Stimulated activated CD4-positive, alpha-beta T cell treated with anti-CD3 and anti-CD28 coated beads, Interleukin-15, amount 100 ng/mL, for 1 hour (primary cell): ENCODE results near the gene TMED10.
"Not testable (repeated sequence)": the region's sequence is repeated elsewhere in the genome, so short reads cannot be mapped to it uniquely, and the experiment has no call there.

Source experiments
- DNase-seq, 2 donors: peaks; one replicate each; pipeline ENCODE4 v3.0.0-alpha.2; 2020; ENCODE audit warnings: low read depth in 1 of 2, low spot score in 1 of 2

The TMED10 gene

DNA sequence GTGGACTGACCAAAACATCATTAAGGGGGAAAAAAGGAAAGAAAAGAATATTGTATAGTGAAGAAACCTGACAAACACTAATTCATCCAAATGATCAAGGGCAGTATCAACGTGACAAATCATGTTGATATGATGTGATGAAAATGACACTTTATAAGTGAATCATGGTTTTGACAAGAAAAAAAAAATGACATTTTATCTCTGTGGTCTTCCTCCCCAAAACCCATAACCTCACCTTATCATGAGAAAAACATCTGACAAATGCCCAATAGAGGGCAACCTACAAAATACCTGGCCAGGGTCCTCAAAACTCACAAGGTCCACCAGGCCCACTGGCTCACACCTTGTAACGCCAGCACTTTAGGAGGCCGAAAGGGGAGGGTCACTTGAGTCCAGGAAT lies 13.8 kb downstream of the TMED10 start:
- no peak for DNase-seq

DNA sequence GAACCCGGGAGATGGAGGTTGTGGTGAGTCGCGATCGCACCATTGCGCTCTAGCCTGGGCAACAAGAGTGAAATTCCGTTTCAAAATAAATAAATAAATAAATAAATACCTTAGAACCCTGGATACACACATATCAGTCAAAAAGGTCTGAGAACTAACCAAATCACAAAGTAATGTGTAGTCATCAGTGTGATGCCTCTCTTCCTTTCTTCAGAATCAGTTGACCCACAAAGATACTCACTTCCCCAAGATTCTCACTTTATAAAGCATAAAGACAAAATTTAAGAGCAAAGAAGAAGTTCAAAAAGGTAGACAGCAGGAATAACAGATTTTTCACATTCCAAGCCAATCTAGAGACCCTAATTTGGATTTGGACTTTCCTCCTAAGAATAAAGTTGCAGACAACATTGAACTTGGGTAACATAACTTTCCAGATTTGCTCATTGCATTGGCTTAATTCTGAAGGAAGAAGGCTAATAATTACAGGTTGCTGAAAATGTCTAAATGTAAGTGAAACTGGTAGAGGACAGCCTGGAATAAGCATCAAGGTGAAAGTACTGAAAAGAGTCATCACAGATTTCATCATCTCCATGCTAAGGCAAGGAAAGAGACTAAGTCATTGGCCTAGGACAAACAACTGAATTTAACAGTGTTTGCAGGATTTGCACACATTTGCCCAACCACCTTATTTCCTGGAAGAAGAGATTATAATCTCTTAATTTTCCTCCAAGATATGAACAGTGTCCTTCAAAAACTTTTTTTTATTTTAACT lies 17.4 kb downstream of the TMED10 start:
- DNase-seq = no peak

DNA sequence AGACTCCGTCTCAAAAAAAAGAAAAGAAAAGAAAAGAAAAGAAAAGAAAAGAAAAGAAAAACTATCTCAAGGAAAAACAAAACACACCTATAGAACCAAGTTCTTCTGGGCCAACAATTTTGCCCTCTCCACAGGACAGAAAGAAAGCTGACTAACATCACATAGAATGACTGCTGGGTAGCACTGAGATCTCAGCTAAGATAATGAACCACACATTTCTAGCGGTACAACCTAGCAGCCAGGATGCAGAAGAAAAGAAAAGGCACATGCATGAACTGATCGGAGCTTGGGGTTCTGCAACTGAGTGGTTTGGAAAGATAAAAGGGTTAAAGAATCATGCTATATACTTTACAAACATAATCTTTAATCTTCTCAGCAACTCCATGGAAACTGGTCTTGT lies 19.5 kb downstream of the TMED10 start:
- DNase-seq = no peak

DNA sequence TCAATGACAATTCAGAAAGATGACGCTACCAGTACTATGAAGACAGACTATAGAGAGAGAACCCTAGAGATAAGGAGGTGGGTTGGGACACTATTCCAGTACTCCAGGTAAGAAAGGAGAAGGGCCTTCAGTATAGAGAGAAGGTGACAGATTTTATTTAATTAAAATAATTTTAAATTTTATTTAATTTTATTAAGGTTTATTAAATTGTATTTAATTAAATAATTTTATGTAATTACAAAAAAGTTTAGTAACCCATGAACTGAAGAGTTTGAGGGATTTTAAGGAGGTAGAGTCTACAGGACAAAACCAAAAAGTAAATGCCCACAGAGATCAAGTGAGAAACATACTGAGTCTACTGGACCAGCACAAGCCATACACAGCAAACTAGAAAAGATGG lies 20.3 kb downstream of the TMED10 start:
- DNase-seq = no peak

DNA sequence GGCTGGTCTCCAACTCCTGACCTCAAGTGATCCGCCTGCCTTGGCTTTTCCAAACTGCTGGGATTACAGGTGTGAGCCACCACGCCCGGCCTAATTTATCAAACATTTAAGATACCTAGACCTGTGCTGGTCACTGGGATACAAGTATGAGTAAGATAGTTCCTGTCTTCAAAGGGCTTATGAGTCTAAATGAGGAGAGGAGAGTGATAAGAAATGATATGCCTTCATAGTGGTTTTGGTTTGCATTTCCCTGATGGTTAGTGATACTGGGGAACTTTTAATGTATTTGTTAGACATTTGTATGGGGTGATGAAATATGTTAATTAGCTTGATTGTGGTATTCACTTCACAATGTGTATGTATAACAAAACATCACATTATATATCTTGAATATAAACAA lies 21.2 kb downstream of the TMED10 start:
- DNase-seq = no peak

DNA sequence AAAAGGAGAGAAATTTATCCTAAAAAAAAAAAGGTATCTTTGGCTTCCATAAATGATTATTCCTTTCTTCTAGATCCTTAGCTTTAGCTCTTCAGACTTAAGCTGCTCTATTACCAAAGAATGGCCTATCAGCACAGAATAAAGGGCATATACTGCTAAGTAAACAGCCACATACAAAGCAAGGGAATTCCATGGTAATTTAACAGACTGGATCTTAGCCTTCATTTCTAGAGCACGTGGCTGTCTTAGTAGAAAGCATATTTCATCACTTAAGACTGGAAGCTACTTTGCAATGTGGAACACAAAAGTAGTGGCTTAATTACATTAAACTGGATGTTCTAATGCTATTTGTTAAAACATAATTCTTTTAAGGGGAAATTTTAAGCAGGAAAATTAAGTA lies 23.1 kb downstream of the TMED10 start:
- DNase-seq = no peak

DNA sequence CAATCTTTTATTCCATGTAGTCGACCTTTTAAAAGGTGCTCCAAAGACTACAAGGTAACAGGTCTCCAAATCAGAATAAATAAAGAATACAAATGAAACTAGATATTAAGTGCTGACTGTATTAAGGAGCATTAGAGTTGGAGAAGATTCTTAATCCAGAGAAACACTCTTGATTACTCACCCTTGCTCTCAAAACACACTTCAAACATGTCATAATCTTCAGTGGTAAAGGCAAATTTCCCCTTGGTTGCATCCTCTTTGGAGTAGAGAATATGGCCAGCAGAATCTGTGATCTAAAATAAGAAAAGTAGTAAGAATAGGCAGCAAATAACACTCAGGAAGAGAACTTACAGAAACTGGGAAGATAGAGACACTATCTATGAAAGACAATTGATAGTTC lies 24.6 kb downstream of the TMED10 start:
- DNase-seq = no peak

DNA sequence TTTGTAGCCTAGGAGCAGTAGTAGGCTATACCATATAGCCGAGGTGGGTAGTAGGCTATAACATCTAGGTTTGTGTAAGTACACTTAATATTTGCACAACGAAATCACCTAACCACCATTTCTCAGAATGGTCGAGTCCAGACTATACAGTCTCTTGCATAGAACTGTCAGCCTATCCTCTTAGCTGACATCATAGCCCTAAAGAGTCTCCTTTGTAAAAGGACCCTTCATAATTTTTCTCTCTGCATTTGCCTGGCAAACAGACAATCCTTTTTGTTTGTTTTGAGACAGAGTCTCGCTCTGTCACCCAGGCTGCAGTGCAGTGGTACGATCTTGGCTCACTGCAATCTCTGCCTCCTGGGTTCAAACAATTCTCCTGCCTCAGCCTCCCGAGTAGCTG lies 25.8 kb downstream of the TMED10 start:
- DNase-seq = not testable (repeated sequence)

DNA sequence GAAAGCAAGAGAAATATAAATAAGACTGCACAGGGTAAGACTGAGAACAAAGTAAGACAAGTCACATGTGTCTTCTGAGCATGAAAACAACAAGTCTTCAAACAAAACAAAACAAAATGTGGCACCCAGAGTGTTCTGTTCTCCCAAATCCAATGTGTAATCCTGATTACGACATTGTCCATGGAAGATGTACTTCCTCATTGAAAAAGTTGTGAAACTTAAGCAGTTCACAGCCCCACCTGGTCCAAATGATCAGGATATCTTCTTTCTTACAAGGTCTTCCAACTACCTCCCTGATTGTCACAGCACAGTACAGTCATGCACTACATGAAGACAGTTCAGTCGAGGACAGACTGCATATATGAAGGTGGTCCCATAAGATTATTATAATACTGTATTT lies 26.3 kb downstream of the TMED10 start:
- no peak for DNase-seq

DNA sequence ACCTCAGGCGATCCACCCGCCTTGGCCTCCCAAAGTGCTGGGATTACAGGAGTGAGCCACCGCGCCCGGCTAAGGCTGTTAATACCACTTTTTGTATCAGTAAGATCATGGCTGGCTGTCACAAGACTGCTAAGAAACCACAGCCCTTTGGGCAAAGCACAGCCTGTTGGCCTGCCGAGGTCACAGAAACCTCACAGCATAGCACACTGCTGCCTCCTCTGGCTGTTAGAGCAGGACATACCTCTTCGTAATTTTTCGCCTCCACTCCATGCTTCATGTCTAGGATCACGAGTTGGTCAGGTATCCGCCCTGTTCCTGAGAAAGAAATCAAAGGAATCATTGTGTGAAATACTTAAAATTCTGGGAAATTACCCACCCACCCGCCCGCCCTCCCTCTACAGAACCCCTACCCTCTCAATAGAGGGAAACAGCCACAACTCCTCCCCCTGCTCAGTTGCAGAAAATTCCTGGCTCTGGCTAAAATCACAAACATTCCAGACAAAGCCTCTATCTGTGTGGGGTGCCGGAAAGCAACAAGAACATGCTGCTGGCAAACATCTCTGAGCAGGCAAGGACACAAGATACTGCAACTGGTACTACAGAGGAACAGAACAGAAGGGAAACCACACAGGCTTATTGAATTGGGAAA lies 28.9 kb downstream of the TMED10 start:
- DNase-seq = no peak

DNA sequence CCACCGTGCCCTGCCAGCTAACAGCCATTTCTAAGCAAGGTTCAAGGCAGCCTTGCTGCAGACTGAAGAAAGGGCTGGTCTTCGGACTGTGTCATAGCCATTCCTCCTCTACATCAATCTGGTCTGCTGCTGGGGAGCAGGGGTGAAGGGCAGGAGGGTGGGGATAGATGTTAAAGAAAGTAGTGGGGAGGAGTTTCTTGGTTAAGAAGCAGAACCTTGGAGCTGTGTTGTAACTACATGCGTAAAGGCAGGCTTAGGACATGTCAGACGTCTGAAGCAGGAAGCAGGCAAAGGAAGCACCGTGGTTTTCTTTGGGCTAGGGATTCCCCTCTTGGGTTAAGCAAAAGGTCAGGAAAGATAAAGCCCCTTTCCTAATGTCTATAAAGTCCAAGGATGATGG lies 31.5 kb downstream of the TMED10 start:
- no peak for DNase-seq

DNA sequence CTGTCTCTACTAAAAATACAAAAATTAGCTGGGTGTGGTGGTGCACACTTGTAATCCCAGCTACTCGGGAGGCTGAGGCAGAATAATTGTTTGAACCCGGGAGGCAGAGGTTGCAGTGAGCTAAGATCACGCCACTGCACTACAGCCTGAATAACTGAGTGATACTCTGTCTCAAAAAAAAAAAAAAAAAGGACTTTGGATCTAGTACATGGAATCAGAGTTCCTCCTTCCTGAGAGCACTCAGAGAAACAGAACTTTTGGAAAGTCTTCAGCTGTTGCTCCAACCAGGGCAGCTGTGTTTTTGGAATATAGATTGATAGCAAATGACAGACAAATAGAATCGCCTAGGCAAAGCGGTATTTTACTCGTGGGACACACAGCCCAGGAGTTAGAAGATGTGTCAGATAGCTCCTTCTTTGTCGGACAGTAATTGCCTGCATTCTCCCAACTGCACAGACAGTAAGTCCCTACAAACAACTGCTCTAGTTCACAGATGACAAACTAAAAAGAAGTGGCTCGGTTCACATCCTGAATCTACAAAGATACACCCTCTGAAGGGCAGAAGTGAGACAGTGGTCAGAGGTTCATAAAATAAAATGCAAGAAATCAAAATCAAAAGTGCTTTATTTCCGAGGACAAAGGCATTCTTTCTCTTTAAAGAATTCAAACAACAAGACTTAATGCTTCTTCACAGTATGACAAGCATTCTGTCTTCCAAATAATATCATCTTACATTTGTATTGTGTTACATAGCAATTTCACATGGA lies 32.5 kb downstream of the TMED10 start:
- DNase-seq = no peak

DNA sequence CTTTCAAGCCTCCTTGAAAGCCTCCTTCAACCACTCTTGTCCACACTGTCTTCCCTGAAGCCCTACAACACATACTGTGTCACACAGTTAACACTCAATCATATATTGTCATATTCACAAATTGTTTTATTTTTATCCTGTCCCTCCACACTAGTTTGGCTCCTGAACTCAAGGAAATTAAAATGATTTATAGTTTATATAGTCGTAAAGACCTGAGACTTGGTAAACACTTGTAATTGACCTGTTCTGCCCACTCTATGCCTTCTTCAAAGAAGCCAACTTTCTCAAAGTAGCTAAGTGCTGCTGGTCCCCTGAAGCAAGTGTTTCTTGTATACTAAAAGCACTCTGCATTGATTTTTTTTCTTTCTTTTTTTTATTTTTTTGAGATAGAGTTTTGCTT lies 33.9 kb downstream of the TMED10 start:
- DNase-seq = no peak

DNA sequence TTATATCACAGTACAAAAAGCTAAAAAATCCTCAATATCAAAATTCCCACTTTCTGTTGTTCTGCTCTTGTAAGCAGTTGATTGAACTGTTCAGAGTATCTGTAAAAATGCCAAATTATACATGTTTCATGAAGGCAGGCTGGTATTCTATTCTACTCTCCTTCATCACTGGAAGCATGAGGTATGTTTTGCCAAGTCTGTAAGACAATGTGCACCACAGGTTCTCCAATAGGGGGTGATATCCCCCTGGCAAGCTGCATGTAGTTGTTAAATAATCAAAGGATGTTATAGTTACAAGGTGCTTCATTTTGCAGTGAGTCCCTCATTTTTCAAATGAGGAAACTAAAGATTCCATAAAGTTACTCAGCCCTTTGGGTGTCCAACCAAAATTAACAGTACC lies 34.4 kb downstream of the TMED10 start:
- DNase-seq = no peak

DNA sequence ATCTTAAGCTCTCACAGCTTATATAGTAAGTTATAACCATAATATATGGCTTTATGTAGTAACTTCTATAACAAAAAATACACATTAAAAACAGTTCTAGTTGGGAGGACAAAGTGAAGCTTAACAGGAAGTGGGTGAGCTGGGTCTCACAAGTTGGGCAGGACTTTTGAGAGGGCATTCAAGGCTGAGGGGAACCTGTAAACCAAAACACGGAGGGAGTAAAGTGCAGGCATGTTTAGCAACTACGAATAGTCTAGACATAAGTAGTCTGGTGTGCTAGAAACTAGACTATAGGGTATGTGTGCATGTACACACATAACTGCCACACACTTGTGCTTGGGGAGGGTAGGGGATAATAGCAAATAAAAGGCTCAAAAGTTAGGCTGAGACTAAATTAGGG lies 35.4 kb downstream of the TMED10 start:
- no peak for DNase-seq

DNA sequence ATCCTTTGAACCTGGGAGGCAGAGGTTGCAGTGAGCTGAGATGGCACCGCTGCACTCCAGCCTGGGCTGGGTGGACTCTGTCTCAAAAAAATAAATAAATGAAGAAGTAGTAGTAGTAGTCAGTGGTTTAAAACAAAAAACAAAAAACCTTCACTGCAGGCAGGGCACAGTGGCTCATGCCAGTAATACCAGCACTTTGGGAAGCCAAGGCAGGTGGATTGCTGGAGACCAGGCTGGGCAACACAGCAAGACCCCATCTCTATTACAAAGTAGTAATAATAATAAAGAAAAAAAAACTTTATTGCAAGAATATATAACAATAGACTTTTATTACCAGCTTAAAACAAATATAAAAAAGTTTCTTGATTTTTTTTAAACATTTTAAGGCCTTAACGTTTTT lies 35.8 kb downstream of the TMED10 start:
- no peak for DNase-seq

DNA sequence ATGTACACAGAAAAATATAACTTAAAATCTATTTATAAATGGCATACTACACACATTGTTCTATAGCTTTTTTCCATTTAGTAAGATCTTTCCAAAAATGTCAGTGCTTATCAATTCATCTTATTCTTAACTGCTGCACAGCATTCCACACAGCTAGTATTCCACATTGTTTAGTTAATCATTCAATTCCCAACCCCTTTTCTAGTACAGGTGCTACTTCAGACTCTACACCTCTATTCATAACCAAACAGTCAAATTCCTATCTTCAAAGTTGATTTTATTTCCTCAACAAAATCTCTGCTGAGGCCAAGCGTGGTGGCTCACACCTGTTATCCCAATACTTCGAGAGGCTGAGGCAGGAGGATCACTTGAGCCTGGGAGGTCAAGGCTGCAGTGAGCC lies 37.2 kb downstream of the TMED10 start:
- DNase-seq = no peak

DNA sequence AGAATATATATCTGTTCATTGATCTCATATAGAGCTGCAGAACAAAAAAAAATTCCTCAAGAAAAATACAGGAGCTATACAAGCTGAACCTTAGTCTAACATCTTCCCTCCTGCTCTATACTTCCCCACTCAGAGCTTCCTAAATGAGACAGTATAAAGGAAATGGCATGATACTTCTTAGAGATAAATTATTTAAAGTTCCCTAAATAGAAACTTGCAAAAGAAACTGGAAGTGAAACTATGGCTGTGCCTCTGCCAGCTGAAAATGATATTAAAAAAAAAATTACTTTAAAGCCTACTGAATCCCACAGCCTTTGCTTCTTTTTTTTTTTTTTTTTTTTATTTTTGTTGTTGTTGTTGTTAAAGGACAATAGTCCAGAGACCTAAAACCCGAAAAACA lies 37.9 kb downstream of the TMED10 start:
- DNase-seq = no peak

DNA sequence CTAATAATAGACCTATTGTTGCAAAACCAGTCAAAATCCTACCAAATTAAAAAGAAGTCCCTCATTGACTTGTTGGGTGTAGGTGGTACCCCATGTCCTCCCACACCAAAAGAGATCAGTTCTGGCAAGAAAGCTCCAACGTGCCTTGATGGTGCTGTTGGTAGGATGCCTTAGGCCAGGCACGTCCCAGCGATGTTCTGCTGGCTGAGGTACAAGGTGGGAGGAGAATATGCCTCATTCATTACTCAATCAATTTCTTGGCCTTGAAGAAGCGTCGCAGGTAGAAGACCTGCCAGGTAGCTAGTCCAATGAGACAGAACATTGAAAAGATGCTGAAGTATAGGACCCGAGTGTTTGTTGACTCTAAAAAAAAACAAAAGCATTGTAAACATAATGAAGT lies 41.8 kb downstream of the TMED10 start:
- no peak for DNase-seq

DNA sequence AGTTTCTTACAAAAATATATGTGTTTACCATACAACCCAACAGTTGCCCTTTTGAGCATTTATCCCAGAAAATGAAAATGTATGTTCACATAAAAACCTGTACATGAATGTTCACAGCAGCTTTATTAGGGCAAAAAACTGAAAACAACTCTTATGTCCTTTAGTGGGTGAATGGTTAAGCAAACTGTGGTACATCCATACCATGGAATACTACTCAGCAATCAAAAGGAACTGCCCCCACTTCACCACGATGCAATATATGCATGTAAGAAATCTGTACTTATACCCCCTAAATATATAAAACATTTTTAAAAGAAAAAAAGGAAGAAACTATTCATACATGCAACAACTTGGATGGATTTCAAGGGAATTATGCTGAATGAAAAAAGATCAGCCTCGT lies 42.8 kb downstream of the TMED10 start:
- DNase-seq = no peak

DNA sequence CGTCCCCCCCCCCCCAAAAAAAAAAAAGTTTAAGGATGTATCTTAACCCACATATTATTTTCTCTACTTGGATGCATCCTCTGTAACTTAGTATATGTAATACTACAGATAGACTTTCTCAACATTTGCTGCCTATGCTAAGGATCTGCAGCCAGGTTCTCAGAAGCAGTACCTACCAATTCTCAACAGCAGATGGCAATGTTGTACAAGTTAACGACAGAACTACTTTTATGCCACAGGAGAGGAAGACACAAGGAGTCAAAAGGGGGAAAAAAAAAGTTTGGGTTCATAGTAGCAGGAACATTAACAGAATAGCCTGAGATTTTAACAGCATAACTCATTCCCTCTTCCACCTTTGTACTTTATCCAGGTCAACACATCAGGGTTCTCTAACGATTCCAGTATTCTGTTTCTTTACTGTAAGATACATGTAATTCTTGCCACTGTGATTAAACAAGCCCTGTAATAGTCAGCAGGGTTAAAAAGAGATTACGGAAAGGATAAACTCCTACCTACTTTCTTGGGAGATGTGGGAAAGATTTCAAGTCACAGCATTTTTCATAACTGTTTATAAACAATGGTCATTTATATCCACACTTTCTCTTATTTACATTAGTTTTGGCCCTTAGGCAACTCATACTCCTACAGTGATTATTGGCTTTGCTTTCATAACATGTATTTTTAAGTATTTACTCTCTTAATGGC lies 43.9 kb downstream of the TMED10 start:
- DNase-seq = no peak

DNA sequence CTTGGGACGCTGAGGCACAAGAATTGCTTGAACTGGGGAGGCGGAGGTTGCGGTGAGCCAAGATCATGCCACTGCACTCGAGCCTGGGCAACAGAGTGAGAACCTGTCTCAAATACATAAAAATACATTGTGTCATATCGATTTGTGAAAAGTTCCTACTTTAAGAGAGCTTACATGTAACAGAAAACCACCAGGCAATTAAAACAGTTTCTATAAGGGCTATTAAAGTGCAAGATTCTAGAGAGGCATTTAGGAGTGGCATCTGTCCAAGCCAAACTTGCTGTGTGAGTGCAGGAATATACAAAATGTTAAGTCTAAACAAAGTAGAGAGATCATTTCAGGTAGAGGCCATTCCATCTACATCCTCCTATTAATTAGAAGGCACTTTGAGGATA lies 47.8 kb downstream of the TMED10 start:
- no peak for DNase-seq
